ENCODE measurements around the gene RARG. TPM values are rescaled to one million over a fixed set of nuclear protein-coding genes. Genes with fewer than 3 reads are reported as not detected.

RARG gene
- total and polyA plus RNA-seq, 2 donors (not counting 3 experiments of a cell fraction or from before 2014, with no cell fraction given): 9.9 to 19.5 TPM

DNA sequence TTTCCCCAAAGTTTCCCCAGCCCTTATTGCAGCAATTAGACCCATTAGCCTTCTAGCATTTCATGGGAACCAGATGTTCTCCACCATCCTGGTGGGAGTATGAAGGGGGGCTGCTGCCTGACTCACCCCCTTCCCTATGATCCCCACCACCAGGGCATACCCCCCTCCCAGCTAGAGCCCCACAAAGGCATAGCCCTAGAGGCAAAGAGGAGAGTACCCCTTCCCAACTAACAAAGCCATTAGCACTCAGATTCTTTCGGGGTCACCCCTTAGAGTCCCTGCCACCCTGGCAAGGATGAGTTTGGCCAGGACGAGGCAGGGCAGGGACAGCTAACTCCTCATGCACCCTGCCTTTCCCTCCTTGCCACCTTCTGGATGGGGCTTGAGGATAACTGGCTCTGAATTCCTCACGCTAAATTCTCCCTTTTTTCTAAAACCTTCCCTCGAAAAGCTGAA, 9.2 kb downstream of the RARG start:
- Histone ChIP-seq H2AFZ (ENCODE audit: low read depth, low read length) (no peak overlapping the region), H3K9ac (replicated peaks; ENCODE audit: extremely low read depth, insufficient read depth, low read length) (no peak overlapping the region), H3K9me1 (replicated peaks; ENCODE audit: control insufficient read depth, extremely low read depth, insufficient read depth, low read length) (no peaks in the 10 kb centered on the region), H3K27ac (ENCODE audit: insufficient read depth, low read depth, low read length) (no peak overlapping the region), H4K20me1 (replicated peaks; ENCODE audit: control insufficient read depth, extremely low read depth, insufficient read depth, low read length) (no peaks in the 10 kb centered on the region), H3K4me2 (ENCODE audit: insufficient read depth, low read length) (no peak overlapping the region), H3K4me3 (replicated peaks in 1 of 3; ENCODE audit: insufficient read depth in 1 of 3, low read depth in 1 of 3, low read length in 3 of 3) (no peak overlapping the region), H3K79me2 (ENCODE audit: control insufficient read depth, insufficient read depth, low read length) (no peaks in the 10 kb centered on the region), H3K9me3 (replicated peaks; ENCODE audit: control insufficient read depth, insufficient read depth, low read length) (no peaks in the 10 kb centered on the region), H3K36me3 (ENCODE audit: control insufficient read depth in 2 of 2, extremely low read depth in 1 of 2, insufficient read depth in 2 of 2, low read length in 2 of 2) (no peaks in the 10 kb centered on the region), H3K4me1 (ENCODE audit: control insufficient read depth, extremely low read depth, insufficient read depth, low read length) (peaks cover 39% of the 10 kb centered on the region), H3K27me3 (ENCODE audit: control insufficient read depth in 2 of 2, insufficient read depth in 2 of 2, low read length in 2 of 2) (no peaks in the 10 kb centered on the region)
- no TSS peak for BruUV-seq (replicated peaks)
- FAIRE-seq (no peak), DNase-seq (ENCODE audit: low read depth, low spot score) (no peak)
- dilution Hi-C loops (cut with MboI; ENCODE audit: extremely low pct_ligation_motif_present, low sequenced_read_pairs): no loop called here
- ChIA-PET CTCF (interaction anchor here (0.8 to 0.9 kb wide), 2 partner anchors 9 to 98 kb away, joined by 4 to 12 read pairs; partner anchors contain the start of gene AAAS), POLR2A (no interaction called here)
- intact Hi-C loops (cut with micrococcal nuclease): loop anchor here (1.0 to 5.0 kb wide), 2 partner anchors 9 to 279 kb away; partner anchors contain the start of gene TARBP2
- TF ChIP-seq, protein P1, sequence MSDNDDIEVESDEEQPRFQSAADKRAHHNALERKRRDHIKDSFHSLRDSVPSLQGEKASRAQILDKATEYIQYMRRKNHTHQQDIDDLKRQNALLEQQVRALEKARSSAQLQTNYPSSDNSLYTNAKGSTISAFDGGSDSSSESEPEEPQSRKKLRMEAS (IDR thresholded peaks at IDR 0.05; ENCODE audit: insufficient read depth, insufficient read length): no peak

DNA sequence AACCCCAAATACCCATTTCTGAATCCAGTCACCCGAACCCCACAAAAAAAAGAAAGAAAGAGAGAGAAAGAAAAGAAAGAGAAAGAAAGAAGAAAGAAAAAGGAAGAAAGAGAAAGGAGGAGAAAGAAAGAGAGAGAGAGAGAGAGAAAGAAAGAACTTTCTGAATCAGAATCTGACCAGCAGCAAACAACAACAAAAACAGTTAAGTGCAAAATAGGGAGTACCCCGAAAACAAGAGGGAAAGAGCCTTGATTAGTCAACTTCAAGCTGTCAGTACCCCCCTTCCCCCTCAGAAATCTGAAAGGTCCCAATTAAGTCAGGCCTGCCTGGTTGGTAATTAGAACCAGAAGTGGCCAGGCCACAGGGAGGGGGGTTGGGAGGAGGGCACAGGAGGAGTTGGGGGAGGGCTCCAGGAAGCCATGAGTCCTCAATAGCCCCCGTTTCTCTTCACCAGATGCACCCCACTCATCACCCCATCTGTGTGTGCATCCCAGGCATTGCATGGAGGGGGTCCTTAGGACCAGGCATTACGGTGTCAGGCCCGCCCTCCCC, 9.8 kb downstream of the RARG start:
- Histone ChIP-seq H3K4me3 (replicated peaks in 1 of 3; ENCODE audit: insufficient read depth in 1 of 3, low read depth in 1 of 3, low read length in 3 of 3) (peak overlapping the region in 1 of 3 experiments; percentile 66), H3K9me3 (replicated peaks; ENCODE audit: control insufficient read depth, insufficient read depth, low read length) (no peaks in the 10 kb centered on the region)

More for the DNA sequence above, 9.8 kb downstream of the RARG start:
- Histone ChIP-seq H3K36me3 (ENCODE audit: control insufficient read depth in 2 of 2, extremely low read depth in 1 of 2, insufficient read depth in 2 of 2, low read length in 2 of 2) (no peaks in the 10 kb centered on the region), H3K4me2 (ENCODE audit: insufficient read depth, low read length) (peak overlapping the region; percentile 15), H2AFZ (ENCODE audit: low read depth, low read length) (no peak overlapping the region), H3K79me2 (ENCODE audit: control insufficient read depth, insufficient read depth, low read length) (no peaks in the 10 kb centered on the region), H3K27me3 (ENCODE audit: control insufficient read depth in 2 of 2, insufficient read depth in 2 of 2, low read length in 2 of 2) (no peaks in the 10 kb centered on the region), H4K20me1 (replicated peaks; ENCODE audit: control insufficient read depth, extremely low read depth, insufficient read depth, low read length) (no peaks in the 10 kb centered on the region), H3K4me1 (ENCODE audit: control insufficient read depth, extremely low read depth, insufficient read depth, low read length) (peaks cover 42% of the 10 kb centered on the region), H3K9ac (replicated peaks; ENCODE audit: extremely low read depth, insufficient read depth, low read length) (no peak overlapping the region), H3K27ac (ENCODE audit: insufficient read depth, low read depth, low read length) (no peak overlapping the region), H3K9me1 (replicated peaks; ENCODE audit: control insufficient read depth, extremely low read depth, insufficient read depth, low read length) (no peaks in the 10 kb centered on the region)
- CTCF ChIA-PET: no interaction called here
- BruUV-seq (replicated peaks): no TSS peak
- POLR2A ChIA-PET: no interaction called here
- no peak for FAIRE-seq
- DNase-seq (ENCODE audit: low read depth, low spot score): no peak
- intact Hi-C loops (cut with micrococcal nuclease) (loop anchor here (1.0 to 5.0 kb wide), 2 partner anchors 8 to 280 kb away; partner anchors contain the start of gene TARBP2), dilution Hi-C loops (cut with MboI; ENCODE audit: extremely low pct_ligation_motif_present, low sequenced_read_pairs) (no loop called here)
- no peak for TF ChIP-seq GATA2 (IDR thresholded peaks at IDR 0.05; ENCODE audit: insufficient read depth, insufficient read length, low read depth, low read length)
- no peak for TF ChIP-seq FOS (IDR thresholded peaks at IDR 0.05; ENCODE audit: borderline replicate concordance, insufficient read depth, low read length)
- no peak for TF ChIP-seq POLR2A (IDR thresholded peaks at IDR 0.05; ENCODE audit: low read depth, low read length)
- no peak for TF ChIP-seq MYC (IDR thresholded peaks at IDR 0.05; ENCODE audit: low read depth, low read length)
- TF ChIP-seq EZH2 (IDR thresholded peaks at IDR 0.05; ENCODE audit: borderline replicate concordance, low read depth, low read length, severe bottlenecking): no peak
- TF ChIP-seq, protein P2, sequence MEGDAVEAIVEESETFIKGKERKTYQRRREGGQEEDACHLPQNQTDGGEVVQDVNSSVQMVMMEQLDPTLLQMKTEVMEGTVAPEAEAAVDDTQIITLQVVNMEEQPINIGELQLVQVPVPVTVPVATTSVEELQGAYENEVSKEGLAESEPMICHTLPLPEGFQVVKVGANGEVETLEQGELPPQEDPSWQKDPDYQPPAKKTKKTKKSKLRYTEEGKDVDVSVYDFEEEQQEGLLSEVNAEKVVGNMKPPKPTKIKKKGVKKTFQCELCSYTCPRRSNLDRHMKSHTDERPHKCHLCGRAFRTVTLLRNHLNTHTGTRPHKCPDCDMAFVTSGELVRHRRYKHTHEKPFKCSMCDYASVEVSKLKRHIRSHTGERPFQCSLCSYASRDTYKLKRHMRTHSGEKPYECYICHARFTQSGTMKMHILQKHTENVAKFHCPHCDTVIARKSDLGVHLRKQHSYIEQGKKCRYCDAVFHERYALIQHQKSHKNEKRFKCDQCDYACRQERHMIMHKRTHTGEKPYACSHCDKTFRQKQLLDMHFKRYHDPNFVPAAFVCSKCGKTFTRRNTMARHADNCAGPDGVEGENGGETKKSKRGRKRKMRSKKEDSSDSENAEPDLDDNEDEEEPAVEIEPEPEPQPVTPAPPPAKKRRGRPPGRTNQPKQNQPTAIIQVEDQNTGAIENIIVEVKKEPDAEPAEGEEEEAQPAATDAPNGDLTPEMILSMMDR (IDR thresholded peaks at IDR 0.05; ENCODE audit: extremely low read depth in 1 of 2, insufficient read depth in 1 of 2, low read depth in 1 of 2, low read length in 2 of 2): no peak
- no peak for TF ChIP-seq POLR2AphosphoS5 (IDR thresholded peaks at IDR 0.05; ENCODE audit: insufficient read depth, low read depth, low read length)
- TF ChIP-seq, protein P1 (IDR thresholded peaks at IDR 0.05; ENCODE audit: insufficient read depth, insufficient read length): no peak
- TF ChIP-seq JUN (IDR thresholded peaks at IDR 0.05; ENCODE audit: borderline replicate concordance, insufficient read depth, insufficient read length, low read depth): no peak
